ENCODE data around the gene EXOC4.
"Not testable (repeated sequence)": the region's sequence is repeated elsewhere in the genome, so short reads cannot be mapped to it uniquely, and the experiment has no call there.

Gene EXOC4

GRCh38 chr7:133851411-133851810, 598.5 kb downstream of the EXOC4 start:
- DNase-seq = no peak

- no peak for DNase-seq
Measured at GRCh38 chr7:133853706-133854276, 600.9 kb downstream of the EXOC4 start.

GRCh38 chr7:133854739-133855138, 601.9 kb downstream of the EXOC4 start:
- DNase-seq = no peak

GRCh38 chr7:133857376-133858119, 604.7 kb downstream of the EXOC4 start:
- DNase-seq = no peak

- no peak for DNase-seq
Measured at GRCh38 chr7:133858311-133858710, 605.4 kb downstream of the EXOC4 start.

GRCh38 chr7:133859231-133859630, 606.4 kb downstream of the EXOC4 start:
- no peak for DNase-seq

GRCh38 chr7:133859871-133860450, 607.1 kb downstream of the EXOC4 start:
- no peak for DNase-seq

GRCh38 chr7:133860628-133861335, 607.9 kb downstream of the EXOC4 start:
- no peak for DNase-seq

- no peak for DNase-seq
Measured at GRCh38 chr7:133861876-133862275, 609.0 kb downstream of the EXOC4 start.

- DNase-seq = no peak
Measured at GRCh38 chr7:133863362-133864061, 610.6 kb downstream of the EXOC4 start.

- no peak for DNase-seq
Measured at GRCh38 chr7:133869556-133869955, 616.7 kb downstream of the EXOC4 start.

GRCh38 chr7:133871757-133872156, 618.9 kb downstream of the EXOC4 start:
- DNase-seq = no peak

GRCh38 chr7:133873187-133873586, 620.3 kb downstream of the EXOC4 start:
- no peak for DNase-seq

GRCh38 chr7:133873631-133874030, 620.8 kb downstream of the EXOC4 start:
- DNase-seq = no peak

GRCh38 chr7:133883591-133883990, 630.7 kb downstream of the EXOC4 start:
- no peak for DNase-seq

- DNase-seq = no peak
Measured at GRCh38 chr7:133885213-133885612, 632.3 kb downstream of the EXOC4 start.

- DNase-seq = no peak
Measured at GRCh38 chr7:133886086-133886485, 633.2 kb downstream of the EXOC4 start.

GRCh38 chr7:133886797-133887196, 633.9 kb downstream of the EXOC4 start:
- DNase-seq = no peak

GRCh38 chr7:133887459-133887858, 634.6 kb downstream of the EXOC4 start:
- no peak for DNase-seq

- no peak for DNase-seq
Measured at GRCh38 chr7:133888061-133888930, 635.4 kb downstream of the EXOC4 start.

- no peak for DNase-seq
Measured at GRCh38 chr7:133904776-133905175, 651.9 kb downstream of the EXOC4 start.

GRCh38 chr7:133906553-133906952, 653.7 kb downstream of the EXOC4 start:
- not testable (repeated sequence) for DNase-seq

Data from activated effector memory CD4-positive, alpha-beta T cell treated with Interleukin-2 at 50 U/mL for 16 hours (primary cell).